Occipital lobe (tissue), 2 donors: ENCODE measurements around the gene IQCK. TPM values are rescaled to one million over a fixed set of nuclear protein-coding genes. Genes with fewer than 3 reads are reported as not detected.
"Not testable (repeated sequence)": the region's sequence is repeated elsewhere in the genome, so short reads cannot be mapped to it uniquely, and the experiment has no call there.

ENCODE experiments used
- DNase-seq: peaks from one replicate; lab custom pipeline; 2025; lab: John Stamatoyannopoulos, UW
- total RNA-seq: library from RNA; depleted of rRNA; stranded (reverse); fragments of >200 nt; gene quantifications from one replicate; pipeline ENCODE4 v1.2.3, GENCODE V29; 2014

IQCK gene
- total RNA-seq: 10.8 TPM

- DNase-seq: peak; percentile 79
Measured at GRCh38 chr16:19717741-19718623, at the start of gene IQCK, which contains the start of gene KNOP1. Gene IQCK (plus strand): TSS chr16:19718271. CDS start chr16:19718307, 36 bp downstream. Gene KNOP1 (minus strand): TSS chr16:19718227. CDS start chr16:19715035, 3,192 bp downstream.

- no peak for DNase-seq
Measured at GRCh38 chr16:19672378-19672777, 45.7 kb upstream of the IQCK start.

GRCh38 chr16:19674485-19674884, 43.6 kb upstream of the IQCK start:
- no peak for DNase-seq

GRCh38 chr16:19677402-19677801, 40.7 kb upstream of the IQCK start:
- DNase-seq: peak; percentile 41

- DNase-seq: no peak
Measured at GRCh38 chr16:19678804-19679203, 39.3 kb upstream of the IQCK start.

- DNase-seq: not testable (repeated sequence)
Measured at GRCh38 chr16:19679281-19679680, 38.8 kb upstream of the IQCK start.

GRCh38 chr16:19680881-19681340, 37.2 kb upstream of the IQCK start:
- DNase-seq: no peak

GRCh38 chr16:19681637-19682036, 36.4 kb upstream of the IQCK start:
- DNase-seq: no peak

- DNase-seq: peak; percentile 68
Measured at GRCh38 chr16:19683453-19684236, 34.4 kb upstream of the IQCK start.

GRCh38 chr16:19685176-19685575, 32.9 kb upstream of the IQCK start:
- no peak for DNase-seq

- DNase-seq: no peak
Measured at GRCh38 chr16:19687279-19687678, 30.8 kb upstream of the IQCK start.

- no peak for DNase-seq
Measured at GRCh38 chr16:19688396-19689024, 29.6 kb upstream of the IQCK start.

GRCh38 chr16:19689342-19689741, 28.7 kb upstream of the IQCK start:
- no peak for DNase-seq

GRCh38 chr16:19690196-19690595, 27.9 kb upstream of the IQCK start:
- no peak for DNase-seq

- DNase-seq: no peak
Measured at GRCh38 chr16:19691161-19691711, 26.8 kb upstream of the IQCK start.

- no peak for DNase-seq
Measured at GRCh38 chr16:19694989-19695388, 23.1 kb upstream of the IQCK start.

- no peak for DNase-seq
Measured at GRCh38 chr16:19696328-19696727, 21.7 kb upstream of the IQCK start.

- no peak for DNase-seq
Measured at GRCh38 chr16:19696961-19697360, 21.1 kb upstream of the IQCK start.

GRCh38 chr16:19697756-19698318, 20.2 kb upstream of the IQCK start:
- no peak for DNase-seq

GRCh38 chr16:19698480-19699465, 19.3 kb upstream of the IQCK start:
- no peak for DNase-seq
